Measurements from ENCODE around the gene ITPKC. TPM values are rescaled to one million over a fixed set of nuclear protein-coding genes. Genes with fewer than 3 reads are reported as not detected.

ITPKC gene
- polyA plus RNA-seq, 1 of the 3 experiments (the other 2 are of a cell fraction): 6.3 TPM

- Histone ChIP-seq H3K36me3 (replicated peaks in 1 of 2; ENCODE audit: control insufficient read depth in 1 of 2, insufficient read depth in 2 of 2, low read length in 1 of 2) (no peaks in the 10 kb centered on the region), H3K79me2 (ENCODE audit: insufficient read depth) (peaks cover 15% of the 10 kb centered on the region; the same call in 1 of the 2 replicates), H3K4me3 (ENCODE audit: low read depth in 2 of 2, low read length in 1 of 2) (no peak overlapping the region), H3K27ac (ENCODE audit: low read depth in 2 of 2, low read length in 1 of 2) (no peak overlapping the region), H3K9ac (no peak overlapping the region), H2AFZ (ENCODE audit: low read depth) (no peak overlapping the region), H3K27me3 (ENCODE audit: insufficient read depth) (no peaks in the 10 kb centered on the region), H3K4me2 (no peak overlapping the region), H4K20me1 (ENCODE audit: insufficient read depth) (no peaks in the 10 kb centered on the region), H3F3A (replicated peaks; ENCODE audit: insufficient read depth) (peaks cover 13% of the 10 kb centered on the region), H3K9me3 (no peaks in the 10 kb centered on the region), H3K4me1 (ENCODE audit: control insufficient read depth in 1 of 2, insufficient read depth in 2 of 2, low read depth in 1 of 2, low read length in 1 of 2) (peaks cover 6 to 9% of the 10 kb centered on the region in 2 experiments; a peak in 2 of 4 replicates), H3K9me2 (no peaks in the 10 kb centered on the region)
- TF ChIP-seq USF1 (IDR thresholded peaks at IDR 0.05; ENCODE audit: borderline replicate concordance, low read depth): no peak
- TF ChIP-seq REST (IDR thresholded peaks at IDR 0.05; ENCODE audit: low read depth, low read length): no peak
- no peak for TF ChIP-seq NFIC (IDR thresholded peaks at IDR 0.05; ENCODE audit: borderline replicate concordance)
- no peak for TF ChIP-seq RCOR1 (IDR thresholded peaks at IDR 0.05; ENCODE audit: low read length)
- no peak for TF ChIP-seq TEAD4 (IDR thresholded peaks at IDR 0.05; ENCODE audit: borderline replicate concordance, insufficient read depth)
- TF ChIP-seq MAX (IDR thresholded peaks at IDR 0.05; ENCODE audit: low read depth): no peak
- TF ChIP-seq JUND (IDR thresholded peaks at IDR 0.05): no peak
- no peak for TF ChIP-seq RFX5 (IDR thresholded peaks at IDR 0.05; ENCODE audit: low read length)
- no peak for TF ChIP-seq CHD2 (IDR thresholded peaks at IDR 0.05; ENCODE audit: low read length, partially characterized antibody)
- TF ChIP-seq RXRA (IDR thresholded peaks at IDR 0.05; ENCODE audit: borderline replicate concordance, low read depth): no peak
- TF ChIP-seq NRF1 (IDR thresholded peaks at IDR 0.05; ENCODE audit: low read depth, low read length): no peak
- no peak for TF ChIP-seq FOXM1 (IDR thresholded peaks at IDR 0.05; ENCODE audit: low read depth)
- TF ChIP-seq MXI1 (IDR thresholded peaks at IDR 0.05; ENCODE audit: low read depth, low read length): no peak
- no peak for TF ChIP-seq POLR2AphosphoS5 (IDR thresholded peaks at IDR 0.05; ENCODE audit: low read depth, low read length)
- TF ChIP-seq YY1 (IDR thresholded peaks at IDR 0.05; ENCODE audit: low read depth): no peak
- TF ChIP-seq EP300 (IDR thresholded peaks at IDR 0.05; ENCODE audit: borderline replicate concordance in 1 of 2, low read depth in 1 of 2, low read length in 1 of 2): no peak
- DNase-seq: no peak
- ChIA-PET POLR2A (no interaction called here), CTCF (interaction anchor here (1.0 to 1.6 kb wide), 2 partner anchors 31 to 44 kb away, joined by 3 to 5 read pairs; no protein-coding TSS in a partner anchor)
- WGBS (ENCODE audit: low lambda C conversion rate): 93% methylated on average over 10 of the region's 10 CpGs
These were observed 58.7 kb downstream of the ITPKC start for GRCh38 chr19:40775632-40776022.

Measured in SK-N-SH (cell line).